ENCODE results near the gene RTP2. TPM values are rescaled to one million over a fixed set of nuclear protein-coding genes. Genes with fewer than 3 reads are reported as not detected.

Gene RTP2
- total RNA-seq, 1 experiment from 2014 or later: not detected

DNA sequence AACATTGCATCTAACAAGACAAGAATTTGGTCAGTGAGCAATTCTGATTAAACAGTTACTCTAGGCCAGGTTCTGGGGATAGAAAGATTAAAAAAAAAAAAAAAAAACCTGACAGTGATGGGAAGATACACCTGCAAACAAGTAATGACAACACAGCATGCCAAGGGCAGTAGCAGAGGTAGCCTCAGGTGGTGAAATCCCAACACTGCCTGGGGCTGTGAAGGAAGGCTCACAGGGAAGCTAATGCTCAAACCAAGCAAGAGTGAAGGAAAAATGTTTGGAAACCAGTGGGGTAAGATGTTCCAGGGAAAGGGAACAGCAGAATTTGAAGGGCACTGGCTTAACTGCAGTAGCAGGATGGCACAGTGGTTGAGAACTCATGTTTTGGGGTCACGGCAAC is 8.9 kb downstream of the RTP2 start:
- CTCF ChIA-PET: interaction anchor here (0.5 to 0.7 kb wide), 2 partner anchors 34 to 528 kb away, joined by 4 to 5 read pairs; no protein-coding TSS in a partner anchor
- in situ Hi-C loops (cut with HindIII; ENCODE audit: low pct_unique_long_range_greater_than_20kb, low sequenced_read_pairs): loop anchor here (25.0 kb wide), 1 partner anchor 381 kb away; no protein-coding TSS in a partner anchor
- POLR2A ChIA-PET: no interaction called here
- intact Hi-C loops (cut with micrococcal nuclease; ENCODE audit: unreplicated experiment): no loop called here
- no peaks in the 10 kb centered on the region for H3K4me1 ChIP-seq (ENCODE audit: control insufficient read depth, insufficient read depth, low read length)
- TF ChIP-seq REST (IDR thresholded peaks at IDR 0.05; ENCODE audit: insufficient read depth in 1 of 2, low read depth in 2 of 2, low read length in 1 of 2) (no peak), TCF7L2 (IDR thresholded peaks at IDR 0.05; ENCODE audit: low read depth, low read length) (no peak), CTCF (IDR thresholded peaks at IDR 0.05) (no peak), POLR2AphosphoS5 (IDR thresholded peaks at IDR 0.05; ENCODE audit: low read depth, low read length) (no peak), SIN3A (IDR thresholded peaks at IDR 0.05; ENCODE audit: borderline replicate concordance, insufficient read depth, low read depth, low read length) (no peak)
- DNase-seq (ENCODE audit: low read depth, low spot score): no peak
- ATAC-seq: no peak
- H3K27ac ChIP-seq (ENCODE audit: low read length): no peak overlapping the region
- peaks cover 5% of the 10 kb centered on the region for H3K27me3 ChIP-seq (ENCODE audit: control insufficient read depth, insufficient read depth, low read length)
- H3K4me3 ChIP-seq (ENCODE audit: low read depth in 2 of 2, low read length in 2 of 2): no peak overlapping the region
- H3K9me3 ChIP-seq (ENCODE audit: control insufficient read depth, insufficient read depth, low read depth, low read length): no peaks in the 10 kb centered on the region
- no TSS peak for BruUV-seq (replicated peaks)
- H3K36me3 ChIP-seq (ENCODE audit: control insufficient read depth, insufficient read depth, low read length): no peaks in the 10 kb centered on the region

DNA sequence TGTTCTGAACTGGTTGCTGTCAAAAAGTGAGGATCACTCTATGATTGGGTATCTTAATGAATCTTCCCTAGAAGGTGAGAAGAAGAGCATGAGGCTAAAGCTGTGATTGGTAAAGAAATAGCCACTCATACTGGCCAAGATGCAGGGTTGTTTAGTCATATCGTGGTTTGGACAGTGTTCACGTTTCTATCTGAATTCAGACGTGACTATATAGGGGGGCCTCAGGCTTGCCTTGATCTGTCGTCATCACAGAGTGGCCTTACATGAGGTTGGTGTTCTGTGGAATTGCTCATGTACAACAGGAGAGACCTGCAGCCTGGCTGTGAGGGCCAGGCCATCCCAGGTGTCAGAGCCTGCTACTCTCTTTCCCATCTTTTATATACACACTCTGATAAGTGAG is 12.4 kb downstream of the RTP2 start:
- intact Hi-C loops (cut with micrococcal nuclease; ENCODE audit: unreplicated experiment) (no loop called here), in situ Hi-C loops (cut with HindIII; ENCODE audit: low pct_unique_long_range_greater_than_20kb, low sequenced_read_pairs) (loop anchor here (25.0 kb wide), 1 partner anchor 378 kb away; no protein-coding TSS in a partner anchor)
- Histone ChIP-seq H3K36me3 (ENCODE audit: control insufficient read depth, insufficient read depth, low read length) (no peaks in the 10 kb centered on the region), H3K27me3 (ENCODE audit: control insufficient read depth, insufficient read depth, low read length) (peaks cover 5% of the 10 kb centered on the region), H3K4me3 (ENCODE audit: low read depth in 2 of 2, low read length in 2 of 2) (no peak overlapping the region), H3K27ac (ENCODE audit: low read length) (no peak overlapping the region), H3K4me1 (ENCODE audit: control insufficient read depth, insufficient read depth, low read length) (no peaks in the 10 kb centered on the region), H3K9me3 (ENCODE audit: control insufficient read depth, insufficient read depth, low read depth, low read length) (no peaks in the 10 kb centered on the region; the same call in 1 of the 2 replicates)
- CTCF ChIA-PET: no interaction called here
- DNase-seq (ENCODE audit: low read depth, low spot score) (no peak), ATAC-seq (no peak)
- no peak for TF ChIP-seq POLR2AphosphoS5 (IDR thresholded peaks at IDR 0.05; ENCODE audit: low read depth, low read length)
- TF ChIP-seq CTCF (IDR thresholded peaks at IDR 0.05): no peak
- no peak for TF ChIP-seq SIN3A (IDR thresholded peaks at IDR 0.05; ENCODE audit: borderline replicate concordance, insufficient read depth, low read depth, low read length)
- no peak for TF ChIP-seq REST (IDR thresholded peaks at IDR 0.05; ENCODE audit: insufficient read depth in 1 of 2, low read depth in 2 of 2, low read length in 1 of 2)
- TF ChIP-seq TCF7L2 (IDR thresholded peaks at IDR 0.05; ENCODE audit: low read depth, low read length): no peak
- BruUV-seq (replicated peaks): no TSS peak
- POLR2A ChIA-PET: no interaction called here
